ENCODE results near the gene BHLHA9. TPM values are rescaled to one million over a fixed set of nuclear protein-coding genes. Genes with fewer than 3 reads are reported as not detected.
"Not testable (repeated sequence)": the region's sequence is repeated elsewhere in the genome, so short reads cannot be mapped to it uniquely, and the experiment has no call there.

Gene BHLHA9
- polyA plus RNA-seq (2013, experiment 1 of 2; ENCODE audit: insufficient read length): not detected
- polyA plus RNA-seq (2013, experiment 2 of 2; ENCODE audit: insufficient read length): not detected

- no peak for DNase-seq
These were observed at the start of gene BHLHA9 for GRCh38 chr17:1270210-1271029. TSS of gene BHLHA9 (plus strand) at chr17:1270444. CDS start at chr17:1270564, 120 bp downstream.

DNA sequence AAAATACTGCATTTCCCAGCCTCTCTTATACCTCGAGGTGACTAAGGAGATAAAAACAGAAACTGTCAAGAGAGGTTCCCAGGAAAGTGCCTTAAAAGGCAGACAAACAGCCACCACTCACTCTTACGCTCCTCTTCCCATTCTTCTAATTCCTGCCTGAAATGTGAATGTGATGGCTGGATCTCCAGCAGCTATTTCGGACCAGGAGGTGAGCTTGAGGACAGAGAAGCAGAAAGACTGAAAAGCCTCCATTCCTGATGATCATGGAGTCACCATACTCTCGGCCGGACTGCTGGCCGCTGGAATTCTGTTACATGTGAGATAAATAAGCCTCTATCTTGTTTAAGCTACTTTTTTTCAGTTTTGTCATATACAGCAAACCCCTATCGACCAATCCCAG is 49.0 kb upstream of the BHLHA9 start:
- no peak for DNase-seq

DNA sequence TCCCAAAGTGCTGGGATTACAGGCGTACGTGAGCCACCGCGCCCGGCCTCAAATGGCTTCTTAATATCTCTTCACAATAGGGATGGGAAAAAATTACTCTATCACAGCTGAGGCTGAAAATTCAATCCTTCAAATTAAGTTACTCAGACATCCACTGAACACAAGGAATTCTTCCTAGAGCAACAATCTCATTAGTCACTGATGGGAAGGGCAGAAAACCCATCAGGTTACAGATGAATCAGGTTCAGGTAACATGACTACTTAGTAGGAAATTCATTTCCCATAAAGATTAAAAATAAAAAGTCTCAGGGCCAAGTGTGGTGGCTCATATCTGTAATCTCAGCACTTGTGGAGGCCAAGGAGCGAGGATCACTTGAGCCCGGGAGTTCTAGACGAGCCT is 47.9 kb upstream of the BHLHA9 start:
- DNase-seq: no peak

DNA sequence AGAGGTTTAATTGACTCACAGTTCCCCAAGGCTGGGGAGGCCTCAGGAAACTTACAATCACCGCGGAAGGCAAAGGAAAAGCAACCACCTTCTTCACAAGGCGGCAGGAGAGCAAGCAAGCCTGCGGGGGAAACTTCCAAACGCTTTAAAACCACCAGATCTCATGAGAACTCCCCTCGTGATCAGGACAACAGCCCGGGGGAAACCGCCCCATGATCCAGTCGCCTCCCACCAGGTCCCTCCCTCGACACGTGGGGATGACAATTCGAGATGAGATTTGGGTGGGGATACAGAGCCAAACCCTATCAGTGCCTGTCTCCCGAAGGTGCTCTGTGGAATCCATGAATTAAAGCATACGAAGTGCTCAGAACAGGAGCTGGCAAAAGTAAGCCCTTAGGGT is 46.6 kb upstream of the BHLHA9 start:
- DNase-seq: no peak

DNA sequence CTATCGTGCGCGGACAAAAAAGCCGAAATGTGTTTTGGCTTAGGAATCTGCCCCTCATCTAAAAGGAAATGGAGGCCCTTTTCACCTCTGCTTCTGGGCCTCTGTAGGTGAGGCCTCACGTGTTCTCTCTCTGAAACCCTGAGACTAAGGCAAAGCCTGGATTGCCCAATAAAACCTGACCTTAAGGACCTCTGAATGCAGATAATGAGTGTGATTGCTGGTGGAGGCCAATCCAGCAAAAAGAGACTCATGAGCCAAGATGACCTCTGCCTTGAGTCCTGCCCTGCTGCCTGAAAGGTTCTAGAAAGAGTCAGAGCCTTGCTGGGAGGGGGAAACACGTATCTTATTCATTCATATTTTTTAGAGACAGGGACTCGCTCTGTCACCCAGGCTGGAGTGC is 45.9 kb upstream of the BHLHA9 start:
- no peak for DNase-seq

DNA sequence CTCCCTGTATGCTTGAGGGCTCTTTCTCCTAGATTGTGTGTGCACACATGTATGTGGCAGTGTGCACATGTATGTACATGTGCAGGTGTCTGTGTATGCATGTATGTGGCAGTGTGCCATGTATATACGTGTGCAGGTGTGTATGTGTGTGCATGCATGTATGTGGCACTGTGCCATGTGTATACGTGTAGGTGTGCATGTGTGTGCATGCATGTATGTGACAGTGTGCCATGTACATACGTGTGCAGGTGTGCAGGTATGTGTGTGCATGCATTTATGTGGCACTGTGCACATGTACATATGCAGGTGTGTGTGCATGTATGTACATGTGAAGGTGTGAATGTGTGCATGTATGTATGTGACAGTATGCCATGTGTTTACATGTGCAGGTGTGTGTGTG is 43.9 kb upstream of the BHLHA9 start:
- no peak for DNase-seq

DNA sequence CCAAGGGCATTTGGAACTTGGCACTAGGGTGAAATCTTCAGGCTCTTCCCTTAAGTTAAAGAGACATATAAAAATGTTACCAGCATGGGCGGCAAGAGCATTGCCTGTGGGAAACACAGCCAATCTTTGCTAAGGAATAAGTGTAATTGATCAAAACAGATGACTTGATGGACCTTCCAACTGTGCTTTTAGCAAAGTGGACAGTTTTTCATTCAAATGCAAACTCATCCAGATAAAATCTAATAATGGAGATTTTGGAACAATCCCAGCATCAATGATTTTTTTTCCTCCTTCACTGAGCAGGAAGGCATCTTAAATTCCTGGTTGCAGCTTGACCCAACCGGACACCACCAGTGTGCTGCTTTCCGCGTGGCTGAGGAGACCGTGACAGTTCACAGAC is 42.9 kb upstream of the BHLHA9 start:
- DNase-seq: no peak

- DNase-seq: no peak
These were observed 42.1 kb upstream of the BHLHA9 start for GRCh38 chr17:1227917-1228780.

GRCh38 chr17:1228781-1229348 is 41.4 kb upstream of the BHLHA9 start:
- DNase-seq: no peak

- DNase-seq: no peak
These were observed 40.8 kb upstream of the BHLHA9 start for GRCh38 chr17:1229349-1229899.

GRCh38 chr17:1229900-1230501 is 40.2 kb upstream of the BHLHA9 start:
- DNase-seq: no peak

- no peak for DNase-seq
These were observed 38.8 kb upstream of the BHLHA9 start for GRCh38 chr17:1231456-1231855.

DNA sequence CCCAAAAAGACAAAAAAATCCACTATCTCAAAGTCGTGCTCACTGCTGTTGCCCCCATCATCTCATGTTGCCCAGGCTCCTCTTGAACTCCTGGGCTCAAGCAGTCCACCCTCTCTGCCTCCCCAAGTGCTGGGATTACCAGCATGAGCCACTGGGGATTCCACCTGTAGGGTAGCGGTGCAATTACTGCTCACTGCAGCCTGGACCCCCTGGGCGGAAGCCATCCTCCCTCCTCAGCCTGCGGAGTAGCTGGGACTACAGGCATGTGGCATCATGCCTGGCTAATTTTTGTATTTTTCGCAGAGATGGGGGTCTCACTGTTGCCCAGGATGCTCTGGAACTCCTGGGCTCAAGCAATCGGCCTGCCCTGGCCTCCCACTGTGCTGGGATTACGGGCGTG is 37.9 kb upstream of the BHLHA9 start:
- no peak for DNase-seq

GRCh38 chr17:1232786-1233185 is 37.5 kb upstream of the BHLHA9 start:
- DNase-seq: no peak

GRCh38 chr17:1234455-1234854 is 35.8 kb upstream of the BHLHA9 start:
- no peak for DNase-seq

DNA sequence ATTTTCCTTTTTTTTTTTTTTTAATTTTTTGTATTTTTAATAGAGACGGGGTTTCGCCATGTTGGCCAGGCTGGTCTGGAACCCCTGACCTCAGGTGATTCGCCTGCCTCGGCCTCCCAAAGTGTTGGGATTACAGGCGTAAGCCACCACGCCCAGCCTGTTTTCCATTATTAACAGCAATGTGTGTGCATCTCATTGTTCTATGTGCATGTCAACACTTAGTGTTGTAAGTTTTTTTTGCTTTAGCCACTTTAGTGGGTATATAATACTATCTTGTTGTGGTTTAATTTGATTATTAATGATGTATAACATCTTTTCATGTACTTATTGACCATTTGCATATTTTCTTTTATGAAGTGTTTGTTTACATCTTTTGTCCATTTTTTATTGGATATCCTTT is 32.8 kb upstream of the BHLHA9 start:
- DNase-seq: no peak

GRCh38 chr17:1239210-1239609 is 31.0 kb upstream of the BHLHA9 start:
- DNase-seq: peak; percentile 17

DNA sequence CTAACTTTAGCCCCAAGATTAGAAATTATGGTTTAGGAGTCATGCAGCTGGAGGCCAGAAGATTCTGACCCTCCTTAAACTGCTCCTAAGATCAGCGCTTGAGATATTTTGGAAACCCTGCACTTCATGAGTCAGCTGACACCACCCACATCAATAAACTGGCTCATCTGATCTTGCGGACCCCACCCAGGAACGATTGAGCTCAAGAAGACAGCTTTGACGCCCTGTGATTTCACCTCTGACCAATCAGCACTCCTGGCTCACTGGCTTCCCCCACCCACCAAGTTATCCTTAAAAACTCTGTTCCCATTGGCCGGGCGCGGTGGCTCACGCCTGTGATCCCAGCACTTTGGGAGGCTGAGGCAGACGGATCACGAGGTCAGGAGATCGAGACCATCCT is 29.8 kb upstream of the BHLHA9 start:
- not testable (repeated sequence) for DNase-seq

GRCh38 chr17:1241929-1242328 is 28.3 kb upstream of the BHLHA9 start:
- peak; percentile 35 for DNase-seq

- DNase-seq: peak; percentile 17
These were observed 25.6 kb upstream of the BHLHA9 start for GRCh38 chr17:1244606-1245012.

- peak; percentile 28 for DNase-seq
These were observed 18.2 kb upstream of the BHLHA9 start for GRCh38 chr17:1251866-1252608.

DNA sequence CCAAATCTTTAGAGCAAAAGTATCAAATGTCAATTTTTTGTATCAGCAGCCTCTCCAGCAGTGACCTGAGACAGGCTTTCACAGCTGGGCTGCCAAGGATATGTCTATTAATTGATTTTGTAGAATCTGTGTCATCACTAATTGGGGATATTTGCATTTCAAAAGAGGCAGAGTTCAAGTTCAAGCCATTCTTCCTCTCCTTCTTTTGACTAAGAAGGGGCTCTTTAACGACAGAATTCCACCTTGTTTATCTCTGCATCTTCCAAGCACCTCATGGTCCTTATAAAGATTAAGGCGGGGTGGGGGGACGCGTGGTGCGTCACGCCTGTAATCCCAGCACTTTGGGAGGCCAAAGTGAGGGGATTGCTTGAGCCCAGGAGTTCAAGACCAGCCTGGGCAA is 15.2 kb upstream of the BHLHA9 start:
- no peak for DNase-seq
